ENCODE results near the gene DNAJC30. TPM values are rescaled to one million over a fixed set of nuclear protein-coding genes. Genes with fewer than 3 reads are reported as not detected.

DNAJC30 gene
- polyA plus RNA-seq, 1 donor (not counting 4 experiments of a cell fraction or from before 2014, with no cell fraction given), result 4.9 TPM

- Histone ChIP-seq H3K4me1 (ENCODE audit: control insufficient read depth, extremely low read depth, insufficient read depth, low read length) (peaks cover 34% of the 10 kb centered on the region), H3K36me3 (ENCODE audit: control insufficient read depth in 2 of 2, extremely low read depth in 1 of 2, insufficient read depth in 2 of 2, low read length in 2 of 2) (peaks cover 25 to 46% of the 10 kb centered on the region in 2 experiments), H3K79me2 (ENCODE audit: control insufficient read depth, insufficient read depth, low read length) (peaks cover 32% of the 10 kb centered on the region), H3K9me1 (ENCODE audit: control insufficient read depth, extremely low read depth, insufficient read depth, low read length) (peaks cover 6% of the 10 kb centered on the region), H2AFZ (ENCODE audit: control insufficient read depth, low read length) (no peak overlapping the region), H4K20me1 (ENCODE audit: control insufficient read depth, extremely low read depth, insufficient read depth, low read length) (peaks cover 55% of the 10 kb centered on the region), H3K9ac (ENCODE audit: control insufficient read depth, extremely low read depth, insufficient read depth, low read length) (no peak overlapping the region), H3K27ac (ENCODE audit: control insufficient read depth, insufficient read depth, low read length) (no peak overlapping the region), H3K9me3 (ENCODE audit: control insufficient read depth, low read depth, low read length) (no peaks in the 10 kb centered on the region), H3K4me3 (ENCODE audit: control insufficient read depth in 2 of 3, extremely low read depth in 1 of 3, insufficient read depth in 2 of 3, low read depth in 1 of 3, low read length in 3 of 3) (no peak overlapping the region), H3K27me3 (ENCODE audit: control insufficient read depth, extremely low read depth, insufficient read depth, low read length) (no peaks in the 10 kb centered on the region), H3K4me2 (ENCODE audit: control insufficient read depth, extremely low read depth, insufficient read depth, low read depth, low read length) (no peak overlapping the region)
- dilution Hi-C loops (cut with MboI; ENCODE audit: extremely low pct_ligation_motif_present, low sequenced_read_pairs), result no loop called here
- FAIRE-seq, result no peak
- no peak for TF ChIP-seq EZH2 (IDR thresholded peaks at IDR 0.05; ENCODE audit: low read length)
- TF ChIP-seq CTCF (optimal IDR thresholded peaks at IDR 0.05 in 1 of 3, IDR thresholded peaks at IDR 0.05 in 1 of 3, conservative IDR thresholded peaks at IDR 0.05 in 1 of 3; ENCODE audit: extremely low read depth in 1 of 3, insufficient read depth in 2 of 3, low read length in 3 of 3), result no peak
- no peak for DNase-seq (ENCODE audit: low read depth, low spot score)
These were observed 23.9 kb upstream of the DNAJC30 start for GRCh38 chr7:73707045-73707631.

- Histone ChIP-seq H3K27ac (ENCODE audit: control insufficient read depth, insufficient read depth, low read length) (no peak overlapping the region), H3K9me3 (ENCODE audit: control insufficient read depth, low read depth, low read length) (no peaks in the 10 kb centered on the region), H4K20me1 (ENCODE audit: control insufficient read depth, extremely low read depth, insufficient read depth, low read length) (peaks cover 47% of the 10 kb centered on the region), H3K36me3 (ENCODE audit: control insufficient read depth in 2 of 2, extremely low read depth in 1 of 2, insufficient read depth in 2 of 2, low read length in 2 of 2) (peaks cover 29 to 54% of the 10 kb centered on the region in 2 experiments), H3K4me1 (ENCODE audit: control insufficient read depth, extremely low read depth, insufficient read depth, low read length) (peaks cover 34% of the 10 kb centered on the region), H3K27me3 (ENCODE audit: control insufficient read depth, extremely low read depth, insufficient read depth, low read length) (no peaks in the 10 kb centered on the region), H3K79me2 (ENCODE audit: control insufficient read depth, insufficient read depth, low read length) (peaks cover 24% of the 10 kb centered on the region), H3K9me1 (ENCODE audit: control insufficient read depth, extremely low read depth, insufficient read depth, low read length) (peaks cover 2% of the 10 kb centered on the region), H2AFZ (ENCODE audit: control insufficient read depth, low read length) (no peak overlapping the region), H3K4me3 (ENCODE audit: control insufficient read depth in 2 of 3, extremely low read depth in 1 of 3, insufficient read depth in 2 of 3, low read depth in 1 of 3, low read length in 3 of 3) (no peak overlapping the region), H3K4me2 (ENCODE audit: control insufficient read depth, extremely low read depth, insufficient read depth, low read depth, low read length) (peak overlapping the region; percentile 1), H3K9ac (ENCODE audit: control insufficient read depth, extremely low read depth, insufficient read depth, low read length) (no peak overlapping the region)
- dilution Hi-C loops (cut with MboI; ENCODE audit: extremely low pct_ligation_motif_present, low sequenced_read_pairs), result no loop called here
- FAIRE-seq, result no peak
- no peak for DNase-seq (ENCODE audit: low read depth, low spot score)
- TF ChIP-seq CTCF (optimal IDR thresholded peaks at IDR 0.05 in 1 of 3, IDR thresholded peaks at IDR 0.05 in 1 of 3, conservative IDR thresholded peaks at IDR 0.05 in 1 of 3; ENCODE audit: extremely low read depth in 1 of 3, insufficient read depth in 2 of 3, low read length in 3 of 3), result no peak
- no peak for TF ChIP-seq EZH2 (IDR thresholded peaks at IDR 0.05; ENCODE audit: low read length)
These were observed 23.1 kb upstream of the DNAJC30 start for GRCh38 chr7:73706126-73707044.
